LNCaP clone FGC (cell line): ENCODE data around the gene R3HCC1L.

Experiments
- DNase-seq: peaks from one replicate; pipeline ENCODE4 v3.0.0-alpha.2; 2011; ENCODE audit warnings: low read depth
- H3K4me3 ChIP-seq: 2 replicates; pipeline ENCODE4 v1.5.1; 2011; ENCODE audit warnings: mild to moderate bottlenecking, low read depth, low read length, control low read depth
- TF ChIP-seq, protein P1 (sequence below): IDR thresholded peaks from 2 replicates; pipeline ENCODE4 v1.5.1; 2012; ENCODE audit warnings: mild to moderate bottlenecking; ENCODE audit not compliant: control insufficient read depth, insufficient read depth; ENCODE audit errors: extremely low read depth

The R3HCC1L gene

DNA sequence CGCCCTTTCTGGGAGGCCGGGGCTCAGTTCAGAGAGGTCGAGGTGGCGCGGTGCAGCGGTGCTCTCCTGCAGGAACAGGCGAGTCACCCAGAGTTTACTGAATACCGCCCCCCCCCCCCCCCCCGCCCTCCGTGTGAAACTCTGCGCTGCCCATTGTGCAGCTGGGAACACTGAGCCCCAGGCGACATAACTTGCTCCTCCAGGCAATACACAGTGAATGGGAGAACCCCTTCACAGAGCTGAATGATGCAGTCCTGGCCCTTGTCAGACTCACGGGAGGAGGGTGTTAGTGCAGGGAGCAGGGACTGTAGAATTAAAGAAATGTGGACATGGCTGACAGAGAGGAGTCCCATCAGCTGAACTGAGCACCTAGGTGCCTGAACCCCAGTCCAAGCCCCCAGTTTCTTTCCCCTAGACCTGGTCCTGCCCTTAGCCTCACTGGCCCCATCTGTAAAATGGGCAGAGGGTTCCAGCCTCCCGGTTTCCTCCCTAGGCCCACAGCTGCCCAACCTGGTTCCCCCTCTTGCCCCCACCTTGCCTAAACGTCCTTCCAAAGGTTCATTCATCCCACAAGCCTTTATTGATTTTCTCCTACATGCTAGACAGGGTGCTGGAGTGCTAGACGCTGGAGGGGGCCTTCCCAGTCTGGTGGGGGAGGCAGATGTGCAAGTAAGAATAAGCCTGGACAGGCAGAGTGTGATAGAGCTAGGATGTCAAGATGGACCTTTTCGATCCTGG is 134.4 kb downstream of the R3HCC1L start:
- TF ChIP-seq, protein P1, sequence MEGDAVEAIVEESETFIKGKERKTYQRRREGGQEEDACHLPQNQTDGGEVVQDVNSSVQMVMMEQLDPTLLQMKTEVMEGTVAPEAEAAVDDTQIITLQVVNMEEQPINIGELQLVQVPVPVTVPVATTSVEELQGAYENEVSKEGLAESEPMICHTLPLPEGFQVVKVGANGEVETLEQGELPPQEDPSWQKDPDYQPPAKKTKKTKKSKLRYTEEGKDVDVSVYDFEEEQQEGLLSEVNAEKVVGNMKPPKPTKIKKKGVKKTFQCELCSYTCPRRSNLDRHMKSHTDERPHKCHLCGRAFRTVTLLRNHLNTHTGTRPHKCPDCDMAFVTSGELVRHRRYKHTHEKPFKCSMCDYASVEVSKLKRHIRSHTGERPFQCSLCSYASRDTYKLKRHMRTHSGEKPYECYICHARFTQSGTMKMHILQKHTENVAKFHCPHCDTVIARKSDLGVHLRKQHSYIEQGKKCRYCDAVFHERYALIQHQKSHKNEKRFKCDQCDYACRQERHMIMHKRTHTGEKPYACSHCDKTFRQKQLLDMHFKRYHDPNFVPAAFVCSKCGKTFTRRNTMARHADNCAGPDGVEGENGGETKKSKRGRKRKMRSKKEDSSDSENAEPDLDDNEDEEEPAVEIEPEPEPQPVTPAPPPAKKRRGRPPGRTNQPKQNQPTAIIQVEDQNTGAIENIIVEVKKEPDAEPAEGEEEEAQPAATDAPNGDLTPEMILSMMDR, result no peak
- DNase-seq, result no peak
- no peak overlapping the region for H3K4me3 ChIP-seq

- DNase-seq, result no peak
- H3K4me3 ChIP-seq, result no peak overlapping the region
Observed at GRCh38 chr10:98269435-98269912, 135.0 kb downstream of the R3HCC1L start.

DNA sequence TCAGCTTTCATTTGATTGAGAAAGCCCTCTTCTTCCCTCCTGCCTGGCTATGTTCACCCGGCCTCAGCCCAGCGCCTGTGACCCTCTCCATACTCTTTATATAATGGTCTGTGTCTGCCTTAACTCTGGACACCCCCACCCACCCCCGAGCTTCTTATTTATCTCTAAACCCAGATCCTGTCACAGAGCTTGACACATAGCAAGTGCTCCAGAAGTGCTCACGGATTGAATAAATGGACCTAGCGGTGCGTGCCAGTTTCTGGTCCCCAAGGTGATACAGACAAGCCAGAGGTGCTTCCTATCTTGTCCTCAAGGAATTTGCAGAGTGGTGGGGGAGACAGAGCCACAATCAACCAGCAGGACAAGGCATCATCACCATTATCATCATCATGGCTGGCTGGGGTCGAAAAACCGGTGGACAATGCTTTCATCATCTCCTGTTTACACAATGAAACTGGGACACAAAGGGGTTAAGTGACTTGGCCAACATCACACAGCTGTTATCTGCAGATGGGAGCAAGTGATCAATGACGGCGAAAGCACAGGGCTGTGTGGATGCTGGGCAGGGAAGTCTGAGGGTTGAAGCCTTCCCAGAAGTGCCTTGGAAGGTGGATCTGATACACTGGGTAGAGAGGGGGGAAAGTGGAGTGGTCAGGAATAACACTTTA is 135.8 kb downstream of the R3HCC1L start:
- DNase-seq, result no peak
- TF ChIP-seq, protein P1, result no peak
- H3K4me3 ChIP-seq, result no peak overlapping the region

More at GRCh38 chr10:98269435-98269912, 135.0 kb downstream of the R3HCC1L start:
- TF ChIP-seq, protein P1, result no peak

DNA sequence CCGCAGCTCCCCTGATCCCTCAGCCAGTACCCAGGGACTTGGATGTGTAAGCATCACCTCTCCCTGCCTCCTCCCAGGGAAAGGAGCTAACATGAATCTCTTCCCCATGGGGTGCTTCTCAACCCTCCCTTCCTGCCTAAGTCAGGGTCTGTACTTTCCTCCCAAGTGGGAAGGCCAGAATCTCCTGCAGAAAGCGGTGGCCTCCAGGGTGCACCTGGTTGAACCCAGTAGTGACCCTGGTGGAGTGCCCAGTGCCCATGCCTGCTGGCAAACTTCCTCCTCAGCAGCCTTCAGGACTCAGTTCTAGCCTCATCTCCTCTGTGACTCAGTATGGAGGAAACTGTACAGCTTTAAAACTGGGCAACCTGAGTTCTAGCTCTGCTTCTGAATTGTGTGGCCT is 136.3 kb downstream of the R3HCC1L start:
- DNase-seq, result no peak
- H3K4me3 ChIP-seq, result no peak overlapping the region
- TF ChIP-seq, protein P1, result no peak

GRCh38 chr10:98272245-98272644 is 137.8 kb downstream of the R3HCC1L start:
- no peak overlapping the region for H3K4me3 ChIP-seq
- no peak for DNase-seq
- TF ChIP-seq, protein P1, result no peak

DNA sequence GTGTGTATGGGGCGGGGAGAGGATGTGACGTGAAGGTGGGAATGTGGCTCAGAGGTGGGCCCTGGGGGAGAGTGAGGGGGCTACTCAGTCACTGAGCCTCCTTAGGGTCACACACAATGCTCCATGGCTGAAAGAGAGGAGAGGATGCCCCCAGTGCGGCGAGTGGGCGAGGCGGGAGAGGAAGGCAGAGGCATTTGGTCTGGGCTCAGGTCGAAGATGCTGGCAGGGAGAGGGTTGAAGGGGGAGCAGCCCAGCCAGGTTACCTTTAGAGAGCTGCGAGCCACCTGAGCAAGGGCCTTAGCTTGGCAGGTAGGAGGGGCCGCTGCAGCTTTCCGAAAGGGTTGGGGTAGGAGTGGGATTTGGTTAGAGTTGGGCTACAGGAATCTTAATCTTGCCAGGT is 138.2 kb downstream of the R3HCC1L start:
- H3K4me3 ChIP-seq, result no peak overlapping the region
- TF ChIP-seq, protein P1, result no peak
- no peak for DNase-seq
